ENCODE data around the gene QPRT. TPM values are rescaled to one million over a fixed set of nuclear protein-coding genes. Genes with fewer than 3 reads are reported as not detected.
"Not testable (repeated sequence)": the region's sequence is repeated elsewhere in the genome, so short reads cannot be mapped to it uniquely, and the experiment has no call there.

QPRT gene
- total and polyA plus RNA-seq, 2 experiments from 2014 or later = 65.4 to 128 TPM

- TF ChIP-seq EZH2phosphoT487 (IDR thresholded peaks at IDR 0.05; ENCODE audit: unreplicated experiment) (no peak), ZNF331 (CRISPR knock-in tag; IDR thresholded peaks at IDR 0.05; ENCODE audit: low read depth) (no peak), NANOG (IDR thresholded peaks at IDR 0.05; ENCODE audit: borderline replicate concordance) (no peak), EZH2 (IDR thresholded peaks at IDR 0.05; ENCODE audit: low read depth, unreplicated experiment) (no peak), REST (IDR thresholded peaks at IDR 0.05; ENCODE audit: unreplicated experiment) (no peak)
These were observed 22.2 kb downstream of the QPRT start (continued) for GRCh38 chr16:29701214-29701555.

GRCh38 chr16:29702269-29702668 is 23.3 kb downstream of the QPRT start:
- H3K4me1 Mint-ChIP-seq = peaks cover 32% of the 10 kb centered on the region
- ATAC-seq = no peak
- no peak overlapping the region for H3K4me3 Mint-ChIP-seq
- H3K36me3 ChIP-seq (ENCODE audit: insufficient read depth) = 0 out of 2 replicates have a peak, but pooled peaks cover 4% of the 10 kb centered on the region
- no peaks in the 10 kb centered on the region; the same call in 1 of the 2 replicates for H4K20me1 ChIP-seq (replicated peaks; ENCODE audit: insufficient read depth)
- H3F3A ChIP-seq (replicated peaks; ENCODE audit: low read depth) = peaks cover 19% of the 10 kb centered on the region
- H3K4me1 ChIP-seq (ENCODE audit: insufficient read depth) = peaks cover 22% of the 10 kb centered on the region
- H3K27ac Mint-ChIP-seq = 0 out of 2 replicates have a peak overlapping the region, but pooled peaks have one; percentile 10
- H3K9me3 Mint-ChIP-seq = peaks cover 13% of the 10 kb centered on the region
- H3K27me3 ChIP-seq (ENCODE audit: insufficient read depth) = no peaks in the 10 kb centered on the region
- TF ChIP-seq POLR2AphosphoS5 (IDR thresholded peaks at IDR 0.05; ENCODE audit: low read depth) (no peak), EZH2 (IDR thresholded peaks at IDR 0.05; ENCODE audit: low read depth, unreplicated experiment) (no peak), JUNB (IDR thresholded peaks at IDR 0.05; ENCODE audit: unreplicated experiment) (no peak)
- peaks cover 17% of the 10 kb centered on the region for H3K36me3 Mint-ChIP-seq (ENCODE audit: low read depth)
- H3K4me2 ChIP-seq = peak overlapping the region; percentile 67; the same call in 1 of the 2 replicates
- H3K79me2 ChIP-seq (replicated peaks; ENCODE audit: insufficient read depth) = no peaks in the 10 kb centered on the region
- H3K9me2 ChIP-seq (ENCODE audit: insufficient read depth) = no peaks in the 10 kb centered on the region
- peak overlapping the region; percentile 3; the same call in 1 of the 2 replicates for H2AFZ ChIP-seq
- DNase-seq (ENCODE audit: low spot score) = no peak
- 0 out of 2 replicates have a peak overlapping the region, but pooled peaks have one; percentile 59 for H3K27ac ChIP-seq (ENCODE audit: low read depth)
- H3K27me3 Mint-ChIP-seq (ENCODE audit: insufficient read depth, low read depth, poor library complexity) = peaks cover 16% of the 10 kb centered on the region
- no peak overlapping the region for H3K4me3 ChIP-seq

GRCh38 chr16:29705030-29705429 is 26.1 kb downstream of the QPRT start:
- Histone ChIP-seq H4K20me1 (replicated peaks; ENCODE audit: insufficient read depth) (no peaks in the 10 kb centered on the region), H3K27me3 (ENCODE audit: insufficient read depth) (no peaks in the 10 kb centered on the region), H3K4me3 (no peak overlapping the region), H3K79me2 (replicated peaks; ENCODE audit: insufficient read depth) (peaks cover 9% of the 10 kb centered on the region), H3K9me2 (ENCODE audit: insufficient read depth) (no peaks in the 10 kb centered on the region), H3K4me2 (no peak overlapping the region), H3K4me1 (ENCODE audit: insufficient read depth) (peaks cover 14% of the 10 kb centered on the region), H2AFZ (no peak overlapping the region), H3K27ac (ENCODE audit: low read depth) (no peak overlapping the region), H3F3A (replicated peaks; ENCODE audit: low read depth) (no peaks in the 10 kb centered on the region; the same call in none of the 2 replicates), H3K36me3 (ENCODE audit: insufficient read depth) (no peaks in the 10 kb centered on the region)
- H3K27ac Mint-ChIP-seq = no peak overlapping the region
- ATAC-seq = no peak
- H3K4me3 Mint-ChIP-seq = no peak overlapping the region
- no peak for TF ChIP-seq STAT1 (IDR thresholded peaks at IDR 0.05; ENCODE audit: unreplicated experiment)
- peaks cover 20% of the 10 kb centered on the region for H3K27me3 Mint-ChIP-seq (ENCODE audit: insufficient read depth, low read depth, poor library complexity)
- DNase-seq (ENCODE audit: low spot score) = no peak
- peaks cover 20% of the 10 kb centered on the region; the same call in 2 of the 3 replicates for H3K9me3 Mint-ChIP-seq
- H3K4me1 Mint-ChIP-seq = peaks cover 27% of the 10 kb centered on the region
- peaks cover 10% of the 10 kb centered on the region for H3K36me3 Mint-ChIP-seq (ENCODE audit: low read depth)

- not testable (repeated sequence) for H3K4me3 Mint-ChIP-seq; H3K36me3 ChIP-seq (ENCODE audit: insufficient read depth); H4K20me1 ChIP-seq (replicated peaks; ENCODE audit: insufficient read depth); H3K27ac ChIP-seq (ENCODE audit: low read depth); H3K27ac Mint-ChIP-seq; H3K9me2 ChIP-seq (ENCODE audit: insufficient read depth); H3K4me2 ChIP-seq; H2AFZ ChIP-seq; ATAC-seq; DNase-seq (ENCODE audit: low spot score); H3F3A ChIP-seq (replicated peaks; ENCODE audit: low read depth); H3K4me3 ChIP-seq; H3K27me3 ChIP-seq (ENCODE audit: insufficient read depth)
- Histone ChIP-seq H3K4me1 (ENCODE audit: insufficient read depth) (peaks cover 20% of the 10 kb centered on the region), H3K79me2 (replicated peaks; ENCODE audit: insufficient read depth) (peaks cover 30% of the 10 kb centered on the region)
- Mint-ChIP-seq H3K9me3 (peaks cover 22% of the 10 kb centered on the region; the same call in 2 of the 3 replicates), H3K4me1 (peaks cover 25% of the 10 kb centered on the region), H3K36me3 (ENCODE audit: low read depth) (peaks cover 31% of the 10 kb centered on the region), H3K27me3 (ENCODE audit: insufficient read depth, low read depth, poor library complexity) (peaks cover 27% of the 10 kb centered on the region)
These were observed 28.2 kb downstream of the QPRT start for GRCh38 chr16:29707160-29707559.

Data from GM23338 (cell line).